GM23338 (cell line): ENCODE results near the gene IDI1. TPM values are rescaled to one million over a fixed set of nuclear protein-coding genes. Genes with fewer than 3 reads are reported as not detected.
A peak's percentile ranks its signal among the peaks of the same experiment; 100 is the strongest.

Source experiments
- ATAC-seq: fragments of 200-7000 bp; cut with Tn5 transposase; 3 replicates; pipeline ENCODE4 v1.9.1; 2020
- DNase-seq: peaks from one replicate; pipeline ENCODE4 v3.0.0-alpha.2; 2015; ENCODE audit warnings: low spot score
- H2AFZ ChIP-seq: fragments of 200-600 bp; sonication (generic); 2 replicates; pipeline ENCODE4 v1.8.0; 2016; ENCODE audit warnings: antibody characterized with exemption, mild to moderate bottlenecking, moderate library complexity
- H3F3A ChIP-seq: fragments of 200-600 bp; sonication (generic); replicated peaks from 2 replicates; pipeline ENCODE4 v1.8.0; 2017; ENCODE audit warnings: antibody characterized with exemption, mixed run types, low read depth
- H3K27ac ChIP-seq: fragments of 200-600 bp; sonication (generic); 2 replicates; pipeline ENCODE4 v1.6.1; 2016; ENCODE audit warnings: low read depth
- H3K27me3 ChIP-seq: fragments of 200-600 bp; sonication (generic); 2 replicates; pipeline ENCODE4 v1.8.0; 2016; ENCODE audit warnings: mild to moderate bottlenecking, mixed run types, moderate library complexity; ENCODE audit not compliant: insufficient read depth
- H3K36me3 ChIP-seq: fragments of 200-600 bp; sonication (generic); 2 replicates; pipeline ENCODE4 v1.8.0; 2016; ENCODE audit warnings: mild to moderate bottlenecking; ENCODE audit not compliant: insufficient read depth
- H3K4me1 ChIP-seq: fragments of 200-600 bp; sonication (generic); 2 replicates; pipeline ENCODE4 v1.8.0; 2016; ENCODE audit warnings: mild to moderate bottlenecking, moderate library complexity; ENCODE audit not compliant: insufficient read depth
- H3K4me2 ChIP-seq: fragments of 200-600 bp; sonication (generic); 2 replicates; pipeline ENCODE4 v1.7.1; 2017; ENCODE audit warnings: mixed run types
- H3K4me3 ChIP-seq: fragments of 200-600 bp; sonication (generic); 2 replicates; pipeline ENCODE4 v1.6.1; 2016; ENCODE audit warnings: mixed run types
- H3K79me2 ChIP-seq: fragments of 200-600 bp; sonication (generic); replicated peaks from 2 replicates; pipeline ENCODE4 v1.8.0; 2017; ENCODE audit warnings: mild to moderate bottlenecking; ENCODE audit not compliant: insufficient read depth
- H3K9me2 ChIP-seq: fragments of 200-600 bp; sonication (generic); 2 replicates; pipeline ENCODE4 v1.8.0; 2017; ENCODE audit not compliant: insufficient read depth
- H4K20me1 ChIP-seq: fragments of 200-600 bp; sonication (generic); replicated peaks from 2 replicates; pipeline ENCODE4 v1.8.0; 2017; ENCODE audit warnings: mild to moderate bottlenecking; ENCODE audit not compliant: insufficient read depth
- H3K27ac Mint-ChIP-seq: 2 replicates; pipeline ENCODE4 v1.8.0; 2020; ENCODE audit warnings: inconsistent platforms, mild to moderate bottlenecking, moderate library complexity, mixed read lengths
- H3K27me3 Mint-ChIP-seq: 3 replicates; pipeline ENCODE4 v1.8.0; 2022; ENCODE audit warnings: low read depth, mild to moderate bottlenecking, moderate library complexity, mixed read lengths, inconsistent platforms; ENCODE audit not compliant: insufficient read depth, poor library complexity
- H3K36me3 Mint-ChIP-seq: 3 replicates; pipeline ENCODE4 v1.8.0; 2021; ENCODE audit warnings: low read depth, mild to moderate bottlenecking, inconsistent platforms, moderate library complexity, mixed read lengths
- H3K4me1 Mint-ChIP-seq: 3 replicates; pipeline ENCODE4 v1.8.0; 2020; ENCODE audit warnings: mild to moderate bottlenecking, inconsistent platforms, mixed read lengths
- H3K4me3 Mint-ChIP-seq: 3 replicates; pipeline ENCODE4 v1.8.0; 2021; ENCODE audit warnings: moderate library complexity, mild to moderate bottlenecking, inconsistent platforms, mixed read lengths
- H3K9me3 Mint-ChIP-seq: 3 replicates; pipeline ENCODE4 v1.8.0; 2020; ENCODE audit warnings: moderate library complexity, mild to moderate bottlenecking, inconsistent platforms, mixed read lengths
- CREB1 ChIP-seq: fragments of 250-450 bp; sonication (Bioruptor Pico); IDR thresholded peaks from 2 replicates; pipeline ENCODE4 v1.5.0; 2020; ENCODE audit warnings: low read depth, mild to moderate bottlenecking, moderate library complexity
- EZH2 ChIP-seq: fragments of 200-600 bp; sonication (generic); IDR thresholded peaks from one replicate; pipeline ENCODE4 v1.8.0; 2017; ENCODE audit warnings: antibody characterized with exemption, mild to moderate bottlenecking, low read depth; ENCODE audit not compliant: unreplicated experiment
- EZH2phosphoT487 ChIP-seq: fragments of 200-600 bp; sonication (generic); IDR thresholded peaks from one replicate; pipeline ENCODE4 v1.8.1; 2018; ENCODE audit warnings: antibody characterized with exemption; ENCODE audit not compliant: unreplicated experiment
- JUNB ChIP-seq: IDR thresholded peaks from one replicate; pipeline ENCODE4 v1.6.1; 2016; ENCODE audit warnings: antibody characterized with exemption; ENCODE audit not compliant: unreplicated experiment
- NANOG ChIP-seq: IDR thresholded peaks from 2 replicates; pipeline ENCODE4 v1.6.1; 2016; ENCODE audit warnings: antibody characterized with exemption, borderline replicate concordance
- POLR2AphosphoS5 ChIP-seq: IDR thresholded peaks from 2 replicates; pipeline ENCODE4 v1.6.1; 2016; ENCODE audit warnings: antibody characterized with exemption, low read depth
- REST ChIP-seq: IDR thresholded peaks from one replicate; pipeline ENCODE4 v1.6.1; 2018; ENCODE audit warnings: antibody characterized with exemption; ENCODE audit not compliant: unreplicated experiment
- STAT1 ChIP-seq: IDR thresholded peaks from one replicate; pipeline ENCODE4 v1.6.1; 2016; ENCODE audit warnings: antibody characterized with exemption; ENCODE audit not compliant: unreplicated experiment
- ZNF114 ChIP-seq: fragments of 250-450 bp; sonication (Bioruptor Pico); IDR thresholded peaks from 2 replicates; pipeline ENCODE4 v1.5.0; 2020; ENCODE audit warnings: mild to moderate bottlenecking, moderate library complexity
- ZNF331 ChIP-seq: fragments of 250-450 bp; sonication (Bioruptor Pico); IDR thresholded peaks from 2 replicates; pipeline ENCODE4 v1.5.0; 2020; ENCODE audit warnings: low read depth, mild to moderate bottlenecking, moderate library complexity
- ZNF462 ChIP-seq: fragments of 250-450 bp; sonication (Bioruptor Pico); IDR thresholded peaks from 2 replicates; pipeline ENCODE4 v1.5.0; 2020; ENCODE audit warnings: mild to moderate bottlenecking, moderate library complexity
- polyA plus RNA-seq: library from polyadenylated mRNA; unstranded; fragments of >200 nt; fragmentation: Nextera tagmentation; extraction: Ambion mirVana; gene quantifications from 2 replicates; pipeline ENCODE4 v1.2.1, GENCODE V29; 2016
- total RNA-seq: library from RNA; depleted of rRNA; stranded (reverse); fragments of >200 nt; shearing (Covaris generic); gene quantifications from 2 replicates; pipeline ENCODE4 v1.2.3, GENCODE V29; 2014
- TF ChIP-seq, protein P1 (sequence below), 2 experiments: fragments of 200-600 bp in 1 of 2; sonication (generic) in 1 of 2; conservative IDR thresholded peaks; 2 replicates each; pipeline versions ENCODE4 v1.5.1 to v1.6.1; 2016 to 2017; ENCODE audit warnings: antibody characterized with exemption in 2 of 2, low read depth in 2 of 2, mild to moderate bottlenecking in 2 of 2, moderate library complexity in 1 of 2
- TF ChIP-seq, protein P2 (sequence below): IDR thresholded peaks from 2 replicates; pipeline ENCODE4 v1.6.1; 2016; ENCODE audit warnings: antibody characterized with exemption

The IDI1 gene
- total and polyA plus RNA-seq, 2 experiments from 2014 or later: 119 to 154 TPM

GRCh38 chr10:1054684-1055083 is 5.8 kb upstream of the IDI1 start:
- Histone ChIP-seq H3K4me3 (peak overlapping the region; percentile 70), H3K79me2 (peaks cover 90% of the 10 kb centered on the region), H3K27ac (no peak overlapping the region), H3K27me3 (no peaks in the 10 kb centered on the region), H3K9me2 (no peaks in the 10 kb centered on the region), H3F3A (peaks cover 8% of the 10 kb centered on the region; the same call in 1 of the 2 replicates), H3K4me2 (peak overlapping the region; percentile 91), H4K20me1 (peaks cover 35% of the 10 kb centered on the region), H3K4me1 (peaks cover 17% of the 10 kb centered on the region), H3K36me3 (no peaks in the 10 kb centered on the region; the same call in 1 of the 2 replicates), H2AFZ (no peak overlapping the region)
- Mint-ChIP-seq H3K27ac (no peak overlapping the region; the same call in 1 of the 2 replicates), H3K27me3 (peaks cover 10% of the 10 kb centered on the region), H3K4me1 (peaks cover 27% of the 10 kb centered on the region), H3K36me3 (peaks cover 32% of the 10 kb centered on the region; the same call in 2 of the 3 replicates), H3K4me3 (peak overlapping the region; percentile 98), H3K9me3 (no peaks in the 10 kb centered on the region)
- TF ChIP-seq ZNF462 (no peak), EZH2phosphoT487 (no peak), STAT1 (no peak), ZNF331 (CRISPR knock-in tag) (no peak), REST (no peak), JUNB (no peak), POLR2AphosphoS5 (no peak), CREB1 (CRISPR knock-in tag) (no peak), ZNF114 (no peak), NANOG (no peak), EZH2 (no peak)
- TF ChIP-seq, protein P1, sequence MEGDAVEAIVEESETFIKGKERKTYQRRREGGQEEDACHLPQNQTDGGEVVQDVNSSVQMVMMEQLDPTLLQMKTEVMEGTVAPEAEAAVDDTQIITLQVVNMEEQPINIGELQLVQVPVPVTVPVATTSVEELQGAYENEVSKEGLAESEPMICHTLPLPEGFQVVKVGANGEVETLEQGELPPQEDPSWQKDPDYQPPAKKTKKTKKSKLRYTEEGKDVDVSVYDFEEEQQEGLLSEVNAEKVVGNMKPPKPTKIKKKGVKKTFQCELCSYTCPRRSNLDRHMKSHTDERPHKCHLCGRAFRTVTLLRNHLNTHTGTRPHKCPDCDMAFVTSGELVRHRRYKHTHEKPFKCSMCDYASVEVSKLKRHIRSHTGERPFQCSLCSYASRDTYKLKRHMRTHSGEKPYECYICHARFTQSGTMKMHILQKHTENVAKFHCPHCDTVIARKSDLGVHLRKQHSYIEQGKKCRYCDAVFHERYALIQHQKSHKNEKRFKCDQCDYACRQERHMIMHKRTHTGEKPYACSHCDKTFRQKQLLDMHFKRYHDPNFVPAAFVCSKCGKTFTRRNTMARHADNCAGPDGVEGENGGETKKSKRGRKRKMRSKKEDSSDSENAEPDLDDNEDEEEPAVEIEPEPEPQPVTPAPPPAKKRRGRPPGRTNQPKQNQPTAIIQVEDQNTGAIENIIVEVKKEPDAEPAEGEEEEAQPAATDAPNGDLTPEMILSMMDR (conservative IDR thresholded peaks at IDR 0.05; ENCODE audit: low read depth in 2 of 2): no peak
- TF ChIP-seq, protein P2, sequence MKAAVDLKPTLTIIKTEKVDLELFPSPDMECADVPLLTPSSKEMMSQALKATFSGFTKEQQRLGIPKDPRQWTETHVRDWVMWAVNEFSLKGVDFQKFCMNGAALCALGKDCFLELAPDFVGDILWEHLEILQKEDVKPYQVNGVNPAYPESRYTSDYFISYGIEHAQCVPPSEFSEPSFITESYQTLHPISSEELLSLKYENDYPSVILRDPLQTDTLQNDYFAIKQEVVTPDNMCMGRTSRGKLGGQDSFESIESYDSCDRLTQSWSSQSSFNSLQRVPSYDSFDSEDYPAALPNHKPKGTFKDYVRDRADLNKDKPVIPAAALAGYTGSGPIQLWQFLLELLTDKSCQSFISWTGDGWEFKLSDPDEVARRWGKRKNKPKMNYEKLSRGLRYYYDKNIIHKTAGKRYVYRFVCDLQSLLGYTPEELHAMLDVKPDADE: no peak
- no peak for ATAC-seq
- no peak for DNase-seq
